Astrocyte (in vitro differentiated cells and primary cell): ENCODE data around the gene ATRAID. TPM values are rescaled to one million over a fixed set of nuclear protein-coding genes. Genes with fewer than 3 reads are reported as not detected.
A peak's percentile ranks its signal among the peaks of the same experiment; 100 is the strongest.

ENCODE experiments used
- DNase-seq: peaks from one replicate; pipeline ENCODE4 v3.0.0-alpha.2; 2010; ENCODE audit warnings: low read depth
- FAIRE-seq: peaks from 2 replicates; lab custom pipeline; 2011; peaks lifted over from hg19 to GRCh38; lab: Jason Lieb, UNC
- H2AFZ ChIP-seq: 2 replicates; pipeline ENCODE4 v1.6.0; 2012; ENCODE audit warnings: low read depth, low read length, inconsistent platforms
- H3K27ac ChIP-seq: 2 replicates; pipeline ENCODE4 v1.5.1; 2011; ENCODE audit warnings: low read depth, low read length, inconsistent platforms
- H3K27me3 ChIP-seq: 2 replicates; pipeline ENCODE4 v1.6.0; 2011; ENCODE audit warnings: low read length, inconsistent platforms; ENCODE audit not compliant: insufficient read depth
- H3K36me3 ChIP-seq: 2 replicates; pipeline ENCODE4 v1.5.1; 2011; ENCODE audit warnings: low read length, inconsistent platforms; ENCODE audit not compliant: insufficient read depth
- H3K4me1 ChIP-seq: 2 replicates; pipeline ENCODE4 v1.5.1; 2011; ENCODE audit warnings: low read length, inconsistent platforms; ENCODE audit not compliant: insufficient read depth
- H3K4me2 ChIP-seq: 2 replicates; pipeline ENCODE4 v1.6.0; 2012; ENCODE audit warnings: low read length, inconsistent platforms
- H3K4me3 ChIP-seq: 2 replicates; pipeline ENCODE4 v1.5.1; 2011; ENCODE audit warnings: low read depth, mild to moderate bottlenecking, low read length, inconsistent platforms; ENCODE audit not compliant: insufficient read depth
- H3K79me2 ChIP-seq: 2 replicates; pipeline ENCODE4 v1.6.0; 2012; ENCODE audit warnings: mild to moderate bottlenecking, low read length, inconsistent platforms; ENCODE audit not compliant: insufficient read depth
- H3K9ac ChIP-seq: 2 replicates; pipeline ENCODE4 v1.6.0; 2012; ENCODE audit warnings: mild to moderate bottlenecking, low read length, inconsistent platforms
- H3K9me3 ChIP-seq: 2 replicates; pipeline ENCODE4 v1.5.1; 2012; ENCODE audit warnings: low read depth, mild to moderate bottlenecking, low read length, inconsistent platforms; ENCODE audit not compliant: insufficient read depth
- H4K20me1 ChIP-seq: 2 replicates; pipeline ENCODE4 v1.6.0; 2012; ENCODE audit warnings: low read length, inconsistent platforms; ENCODE audit not compliant: insufficient read depth
- H3K27ac Mint-ChIP-seq: one replicate; pipeline ENCODE4 v1.8.0; 2021; ENCODE audit warnings: mild to moderate bottlenecking, mixed read lengths; ENCODE audit not compliant: unreplicated experiment
- H3K27me3 Mint-ChIP-seq: one replicate; pipeline ENCODE4 v1.8.0; 2021; ENCODE audit warnings: low read depth, mixed read lengths; ENCODE audit not compliant: unreplicated experiment
- H3K36me3 Mint-ChIP-seq: one replicate; pipeline ENCODE4 v1.8.0; 2021; ENCODE audit warnings: low read depth, mixed read lengths; ENCODE audit not compliant: unreplicated experiment
- H3K4me1 Mint-ChIP-seq: one replicate; pipeline ENCODE4 v1.8.0; 2021; ENCODE audit warnings: low read depth, mixed read lengths; ENCODE audit not compliant: unreplicated experiment
- H3K4me3 Mint-ChIP-seq: one replicate; pipeline ENCODE4 v1.8.0; 2021; ENCODE audit warnings: mild to moderate bottlenecking, moderate library complexity, mixed read lengths; ENCODE audit not compliant: unreplicated experiment
- H3K9me3 Mint-ChIP-seq: one replicate; pipeline ENCODE4 v1.8.0; 2021; ENCODE audit warnings: mild to moderate bottlenecking, mixed read lengths; ENCODE audit not compliant: unreplicated experiment
- CTCF ChIP-seq: IDR thresholded peaks from 2 replicates; pipeline ENCODE4 v1.5.1; 2011; ENCODE audit warnings: low read depth, mild to moderate bottlenecking, inconsistent platforms, low read length, moderate library complexity; ENCODE audit not compliant: insufficient read depth
- EZH2 ChIP-seq: IDR thresholded peaks from 2 replicates; pipeline ENCODE4 v1.6.1; 2012; ENCODE audit warnings: mild to moderate bottlenecking, low read length, inconsistent platforms; ENCODE audit not compliant: insufficient read depth
- total RNA-seq: library from RNA; stranded (reverse); gene quantifications from 2 replicates; pipeline ENCODE4 v1.2.1, GENCODE V29; 2021

The ATRAID gene
- total RNA-seq, 1 donor from 2014 or later: 62.9 TPM

GRCh38 chr2:27185331-27186026 lies 26.4 kb upstream of the ATRAID start:
- peaks cover 5% of the 10 kb centered on the region for H3K27me3 ChIP-seq
- no peaks in the 10 kb centered on the region for H4K20me1 ChIP-seq
- no peak overlapping the region for H3K27ac ChIP-seq
- Mint-ChIP-seq H3K9me3 (peaks cover 4% of the 10 kb centered on the region), H3K36me3 (no peaks in the 10 kb centered on the region), H3K27me3 (peaks cover 4% of the 10 kb centered on the region), H3K4me3 (no peak overlapping the region), H3K4me1 (peaks cover 11% of the 10 kb centered on the region), H3K27ac (no peak overlapping the region)
- H3K9ac ChIP-seq: no peak overlapping the region
- FAIRE-seq (no peak), DNase-seq (peak; percentile 71)
- H3K36me3 ChIP-seq: no peaks in the 10 kb centered on the region
- H2AFZ ChIP-seq: no peak overlapping the region
- no peak overlapping the region for H3K4me2 ChIP-seq
- H3K9me3 ChIP-seq: no peaks in the 10 kb centered on the region
- H3K79me2 ChIP-seq: no peaks in the 10 kb centered on the region
- no peak overlapping the region for H3K4me3 ChIP-seq
- TF ChIP-seq CTCF: no peak
- TF ChIP-seq EZH2: no peak
- no peaks in the 10 kb centered on the region for H3K4me1 ChIP-seq

GRCh38 chr2:27186613-27187345 lies 25.1 kb upstream of the ATRAID start:
- no peak overlapping the region for H3K27ac Mint-ChIP-seq
- H3K27ac ChIP-seq: no peak overlapping the region
- H3K27me3 Mint-ChIP-seq: peaks cover 2% of the 10 kb centered on the region
- no peaks in the 10 kb centered on the region for H3K79me2 ChIP-seq
- no peaks in the 10 kb centered on the region for H3K36me3 ChIP-seq
- no peak overlapping the region for H3K4me2 ChIP-seq
- H3K9me3 ChIP-seq: no peaks in the 10 kb centered on the region
- H3K4me3 Mint-ChIP-seq: no peak overlapping the region
- no peaks in the 10 kb centered on the region for H3K4me1 ChIP-seq
- TF ChIP-seq EZH2 (no peak), CTCF (no peak)
- no peaks in the 10 kb centered on the region for H3K9me3 Mint-ChIP-seq
- no peaks in the 10 kb centered on the region for H4K20me1 ChIP-seq
- H3K9ac ChIP-seq: no peak overlapping the region
- no peak overlapping the region for H2AFZ ChIP-seq
- H3K4me3 ChIP-seq: no peak overlapping the region
- H3K4me1 Mint-ChIP-seq: peaks cover 11% of the 10 kb centered on the region
- H3K36me3 Mint-ChIP-seq: no peaks in the 10 kb centered on the region
- FAIRE-seq (no peak), DNase-seq (no peak)
- peaks cover 5% of the 10 kb centered on the region for H3K27me3 ChIP-seq

GRCh38 chr2:27189989-27190388 lies 21.9 kb upstream of the ATRAID start:
- Histone ChIP-seq H3K9me3 (no peaks in the 10 kb centered on the region), H3K9ac (no peak overlapping the region), H3K27me3 (peaks cover 13% of the 10 kb centered on the region), H3K36me3 (no peaks in the 10 kb centered on the region), H3K4me1 (no peaks in the 10 kb centered on the region), H4K20me1 (no peaks in the 10 kb centered on the region), H3K79me2 (no peaks in the 10 kb centered on the region), H2AFZ (no peak overlapping the region), H3K27ac (no peak overlapping the region), H3K4me3 (no peak overlapping the region), H3K4me2 (no peak overlapping the region)
- TF ChIP-seq EZH2 (no peak), CTCF (no peak)
- H3K4me1 Mint-ChIP-seq: peaks cover 8% of the 10 kb centered on the region
- no peak overlapping the region for H3K27ac Mint-ChIP-seq
- no peak for DNase-seq
- H3K27me3 Mint-ChIP-seq: no peaks in the 10 kb centered on the region
- no peaks in the 10 kb centered on the region for H3K9me3 Mint-ChIP-seq
- no peak overlapping the region for H3K4me3 Mint-ChIP-seq
- no peaks in the 10 kb centered on the region for H3K36me3 Mint-ChIP-seq
- no peak for FAIRE-seq
